Nephron (organoid): Measurements from ENCODE around the gene C14orf119.
A peak's percentile ranks its signal among the peaks of the same experiment; 100 is the strongest.

ENCODE experiments used
- H3K27ac Mint-ChIP-seq, 3 experiments: 2 replicates each; pipeline ENCODE4 v1.8.0; 2020; ENCODE audit warnings: mixed read lengths in 3 of 3, mild to moderate bottlenecking in 2 of 3, moderate library complexity in 1 of 3
- H3K27me3 Mint-ChIP-seq: 2 replicates; pipeline ENCODE4 v1.8.0; 2021; ENCODE audit warnings: low read depth, mild to moderate bottlenecking, moderate library complexity, mixed read lengths
- H3K36me3 Mint-ChIP-seq: 2 replicates; pipeline ENCODE4 v1.8.0; 2020; ENCODE audit warnings: low read depth, mixed read lengths
- H3K4me1 Mint-ChIP-seq: 2 replicates; pipeline ENCODE4 v1.8.0; 2020; ENCODE audit warnings: mixed read lengths
- H3K4me3 Mint-ChIP-seq, 3 experiments: 2 replicates each; pipeline ENCODE4 v1.8.0; 2020; ENCODE audit warnings: mild to moderate bottlenecking in 3 of 3, mixed read lengths in 3 of 3, moderate library complexity in 2 of 3
- H3K9me3 Mint-ChIP-seq: 2 replicates; pipeline ENCODE4 v1.8.0; 2020; ENCODE audit warnings: mixed read lengths
- CTCF ChIP-seq, 3 experiments: fragments of 200-600 bp; sonication (generic); IDR thresholded peaks; one replicate each; pipeline ENCODE4 v1.5.0; 2021; ENCODE audit warnings: antibody characterized with exemption in 3 of 3; ENCODE audit not compliant: unreplicated experiment in 3 of 3

The C14orf119 gene

GRCh38 chr14:23114669-23115038 is 19.3 kb downstream of the C14orf119 start:
- peaks cover 6% of the 10 kb centered on the region for H3K4me1 Mint-ChIP-seq
- no peaks in the 10 kb centered on the region for H3K36me3 Mint-ChIP-seq
- TF ChIP-seq CTCF (IDR thresholded peaks at IDR 0.05; ENCODE audit: unreplicated experiment in 3 of 3) = no peak
- no peaks in the 10 kb centered on the region for H3K9me3 Mint-ChIP-seq
- peaks cover 3% of the 10 kb centered on the region for H3K27me3 Mint-ChIP-seq
- H3K27ac Mint-ChIP-seq = peak overlapping the region in 2 of 3 experiments; percentile 22 to 29
- no peak overlapping the region for H3K4me3 Mint-ChIP-seq

- Mint-ChIP-seq H3K27ac (no peak overlapping the region), H3K27me3 (peaks cover 3% of the 10 kb centered on the region), H3K4me3 (no peak overlapping the region), H3K36me3 (no peaks in the 10 kb centered on the region), H3K4me1 (peaks cover 7% of the 10 kb centered on the region), H3K9me3 (no peaks in the 10 kb centered on the region)
- TF ChIP-seq CTCF (IDR thresholded peaks at IDR 0.05; ENCODE audit: unreplicated experiment in 3 of 3) = no peak
Observed at GRCh38 chr14:23115039-23115731, 19.9 kb downstream of the C14orf119 start.

GRCh38 chr14:23115918-23116317 is 20.6 kb downstream of the C14orf119 start:
- H3K4me3 Mint-ChIP-seq = no peak overlapping the region
- H3K27ac Mint-ChIP-seq = peak overlapping the region in 1 of 3 experiments; percentile 37
- H3K4me1 Mint-ChIP-seq = peaks cover 15% of the 10 kb centered on the region
- H3K27me3 Mint-ChIP-seq = peaks cover 3% of the 10 kb centered on the region
- no peak for TF ChIP-seq CTCF (IDR thresholded peaks at IDR 0.05; ENCODE audit: unreplicated experiment in 3 of 3)
- no peaks in the 10 kb centered on the region for H3K36me3 Mint-ChIP-seq
- no peaks in the 10 kb centered on the region for H3K9me3 Mint-ChIP-seq

- Mint-ChIP-seq H3K27me3 (peaks cover 3% of the 10 kb centered on the region), H3K4me1 (peaks cover 29% of the 10 kb centered on the region), H3K36me3 (no peaks in the 10 kb centered on the region), H3K4me3 (no peak overlapping the region), H3K27ac (peak overlapping the region in 1 of 3 experiments; percentile 40), H3K9me3 (no peaks in the 10 kb centered on the region)
- TF ChIP-seq CTCF (IDR thresholded peaks at IDR 0.05; ENCODE audit: unreplicated experiment in 3 of 3) = no peak
Observed at GRCh38 chr14:23117371-23118020, 22.2 kb downstream of the C14orf119 start.

- no peak for TF ChIP-seq CTCF (IDR thresholded peaks at IDR 0.05; ENCODE audit: unreplicated experiment in 3 of 3)
- peaks cover 3% of the 10 kb centered on the region for H3K27me3 Mint-ChIP-seq
Observed at GRCh38 chr14:23118506-23119362, 23.4 kb downstream of the C14orf119 start, which contains the start of gene CEBPE. Gene CEBPE, minus strand, starts transcription at chr14:23119255. Its CDS starts 164 bp downstream, at chr14:23119091.

More at GRCh38 chr14:23118506-23119362, 23.4 kb downstream of the C14orf119 start, which contains the start of gene CEBPE:
- Mint-ChIP-seq H3K4me1 (peaks cover 30% of the 10 kb centered on the region), H3K9me3 (no peaks in the 10 kb centered on the region), H3K4me3 (no peak within 1 kb of the TSS), H3K27ac (peak within 1 kb of the TSS in 1 of 3 experiments; percentile 60), H3K36me3 (no peaks in the 10 kb centered on the region)
